Endometrial microvascular endothelial cells (primary cell): ENCODE results near the gene SLC6A19. TPM values are rescaled to one million over a fixed set of nuclear protein-coding genes. Genes with fewer than 3 reads are reported as not detected.

Experiments used
- in situ Hi-C: cut with HindIII; loops from 2 replicates; pipeline ENCODE4 v1.10.0; 2017; ENCODE audit warnings: low sequenced_read_pairs, low pct_unique_long_range_greater_than_20kb; ENCODE audit errors: inconsistent ontology term
- total RNA-seq: library from RNA; depleted of rRNA; stranded (reverse); fragments of >200 nt; gene quantifications from one replicate; pipeline ENCODE4 v1.2.3, GENCODE V29; 2015; ENCODE audit errors: inconsistent ontology term

Gene SLC6A19
- total RNA-seq, 1 donor from 2014 or later: not detected

DNA sequence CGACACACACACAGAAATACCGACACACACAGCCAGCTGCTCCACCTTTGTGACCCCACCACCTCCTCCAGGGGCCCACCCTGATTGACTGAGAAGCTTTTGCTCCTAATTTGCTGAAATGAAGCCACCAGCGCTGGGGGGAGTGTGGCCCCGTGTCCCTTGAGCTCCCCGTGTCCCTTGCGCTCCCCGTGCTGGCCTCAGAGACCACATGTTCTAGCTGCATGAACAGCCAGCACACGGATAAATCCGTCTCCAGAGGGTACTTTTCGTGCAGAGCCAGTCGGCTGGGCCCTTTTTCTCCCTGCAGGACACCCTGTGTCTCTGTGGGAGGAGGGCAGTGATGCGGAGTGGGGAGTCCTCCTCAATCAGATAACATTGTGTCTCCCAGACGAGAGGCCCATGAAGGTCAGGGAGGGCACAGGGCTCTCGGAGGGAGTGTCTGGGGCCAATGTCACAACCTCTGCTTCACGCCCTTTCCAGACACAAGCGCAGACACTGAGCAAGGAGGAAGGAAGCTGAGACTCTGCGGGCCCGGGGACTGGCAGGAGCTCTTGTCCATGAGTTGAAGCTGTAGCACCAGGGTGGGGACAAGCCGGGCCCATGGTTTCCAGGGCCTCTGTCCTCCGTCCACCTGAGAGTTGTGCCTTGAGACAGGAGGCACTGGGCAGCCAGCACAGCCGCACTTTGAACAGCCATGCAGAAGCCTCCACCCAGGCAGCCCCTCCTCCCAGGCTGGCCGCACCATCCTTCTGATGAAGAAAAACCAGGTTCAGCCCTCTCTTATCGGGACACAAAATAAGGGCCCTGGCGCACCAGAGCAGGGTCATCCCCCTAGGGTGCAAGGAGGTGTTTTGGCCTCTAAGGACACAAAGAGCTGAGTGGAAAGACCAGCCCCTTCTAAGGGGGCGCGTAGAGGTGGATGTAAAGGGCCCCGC lies 36.4 kb upstream of the SLC6A19 start:
- in situ Hi-C loops: no loop called here

DNA sequence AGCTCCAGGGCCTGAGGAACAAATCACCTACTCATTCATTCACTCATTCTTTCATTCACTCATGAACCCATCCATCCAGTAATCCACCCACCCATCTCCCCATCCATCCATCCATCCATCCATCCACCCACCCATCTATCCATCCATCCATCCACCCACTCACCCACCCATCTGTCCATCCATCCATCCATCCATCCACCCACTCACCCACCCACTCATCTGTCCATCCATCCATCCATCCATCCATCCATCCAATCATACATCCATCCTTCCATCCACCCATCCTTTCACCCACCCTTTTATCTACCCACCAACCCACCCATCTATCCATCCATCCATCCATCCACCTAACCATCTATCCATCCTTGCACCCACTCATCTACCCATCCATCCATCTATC lies 35.5 kb upstream of the SLC6A19 start:
- in situ Hi-C loops: no loop called here

DNA sequence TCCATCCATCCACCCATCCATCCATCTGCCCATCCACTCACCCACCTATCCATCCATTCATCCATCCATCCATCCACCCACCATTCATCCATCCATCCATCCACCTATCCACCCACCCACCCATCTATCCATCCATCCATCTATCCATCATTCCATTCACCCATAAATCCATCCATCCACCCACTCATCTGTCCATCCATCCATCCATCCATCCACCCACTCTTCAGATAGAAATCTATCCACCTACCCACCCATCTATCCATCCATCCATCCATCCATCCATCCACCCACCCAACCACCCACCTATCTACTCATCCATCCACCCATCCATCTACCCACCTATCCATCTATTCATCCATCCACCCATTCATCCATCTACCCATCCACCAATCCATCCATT lies 35.0 kb upstream of the SLC6A19 start:
- in situ Hi-C loops: no loop called here

DNA sequence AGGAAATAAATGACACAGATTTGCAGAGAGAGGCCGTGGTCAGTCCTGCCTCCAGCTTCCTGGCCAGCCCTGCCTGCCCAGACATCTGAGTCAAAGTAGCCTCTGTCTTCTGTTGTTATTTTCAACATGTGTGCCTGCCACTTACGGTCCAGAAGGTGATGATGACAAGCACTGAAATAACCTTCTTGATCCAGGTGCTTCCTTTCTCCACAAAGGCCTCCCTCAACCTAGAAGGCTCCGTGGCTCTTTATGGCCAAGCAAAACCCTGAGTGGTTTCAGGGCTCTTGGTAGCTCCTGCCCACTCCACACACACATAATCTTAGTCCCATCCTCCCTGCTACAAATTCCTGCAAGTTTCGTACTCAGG lies 34.1 kb upstream of the SLC6A19 start:
- in situ Hi-C loops: no loop called here

DNA sequence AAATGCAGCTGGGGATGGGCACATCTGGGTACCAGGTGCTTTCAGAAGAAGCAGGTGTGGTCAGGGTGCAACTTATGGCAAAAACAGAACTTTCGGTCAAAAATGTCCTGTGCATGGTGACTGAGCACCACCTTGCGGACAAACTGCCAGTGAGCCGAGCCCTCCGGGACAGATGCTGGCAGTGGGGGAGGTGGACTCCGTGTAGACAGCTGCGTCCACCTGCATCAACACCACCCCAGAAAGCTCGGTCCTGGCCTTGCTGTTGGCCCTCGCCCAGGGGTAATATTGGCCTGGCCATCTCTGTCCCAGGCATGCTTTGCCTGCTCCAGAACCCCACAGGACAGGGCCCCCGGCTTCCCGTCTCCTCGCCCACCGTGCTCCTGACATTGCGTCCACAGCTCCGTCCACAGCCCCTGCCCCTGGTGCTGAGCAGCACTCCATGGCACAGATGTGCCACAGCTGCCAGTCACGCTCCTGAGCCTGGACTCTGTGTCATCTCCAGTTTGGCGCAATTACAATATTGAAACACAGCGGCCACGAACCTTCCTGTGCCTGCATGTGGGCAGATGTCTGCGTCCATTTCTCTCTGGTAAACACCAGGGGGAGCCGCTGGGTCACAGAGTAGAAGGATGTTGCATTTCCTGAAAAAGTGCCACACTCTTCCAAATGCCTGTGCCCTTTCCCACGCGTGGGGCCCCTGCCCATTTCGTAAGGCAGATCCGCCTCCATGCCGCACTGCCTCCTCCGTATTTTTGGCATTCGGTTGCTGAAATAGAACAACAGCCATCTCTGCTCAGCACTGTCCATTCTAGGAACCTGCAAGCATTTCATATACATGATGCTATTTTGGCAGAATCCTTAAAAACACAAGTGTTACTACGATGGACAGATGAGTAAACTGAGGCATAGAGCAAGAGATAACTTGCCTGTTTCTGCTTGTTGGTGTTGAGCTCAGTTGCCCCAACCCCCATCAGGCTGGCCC lies 33.4 kb upstream of the SLC6A19 start:
- in situ Hi-C loops: no loop called here

DNA sequence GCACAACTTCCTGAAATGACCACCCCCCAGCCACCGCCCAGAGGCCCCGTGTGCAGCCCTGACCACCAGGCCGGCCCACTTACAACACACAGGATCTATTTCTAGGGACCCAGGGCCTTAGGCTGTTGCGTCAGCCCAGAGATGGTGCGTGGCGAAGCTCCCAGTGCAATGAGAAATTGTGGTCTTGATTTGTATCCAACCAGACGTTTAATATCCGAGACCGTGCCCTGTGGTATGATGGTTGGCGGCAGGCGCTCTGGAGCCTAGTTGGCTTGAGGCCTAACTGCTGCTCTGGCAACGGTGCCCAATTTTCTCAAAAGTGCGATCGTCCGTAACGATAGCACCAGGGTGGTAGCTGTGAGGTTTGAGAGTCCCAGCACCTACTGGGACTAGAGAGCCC lies 32.6 kb upstream of the SLC6A19 start:
- in situ Hi-C loops: no loop called here

DNA sequence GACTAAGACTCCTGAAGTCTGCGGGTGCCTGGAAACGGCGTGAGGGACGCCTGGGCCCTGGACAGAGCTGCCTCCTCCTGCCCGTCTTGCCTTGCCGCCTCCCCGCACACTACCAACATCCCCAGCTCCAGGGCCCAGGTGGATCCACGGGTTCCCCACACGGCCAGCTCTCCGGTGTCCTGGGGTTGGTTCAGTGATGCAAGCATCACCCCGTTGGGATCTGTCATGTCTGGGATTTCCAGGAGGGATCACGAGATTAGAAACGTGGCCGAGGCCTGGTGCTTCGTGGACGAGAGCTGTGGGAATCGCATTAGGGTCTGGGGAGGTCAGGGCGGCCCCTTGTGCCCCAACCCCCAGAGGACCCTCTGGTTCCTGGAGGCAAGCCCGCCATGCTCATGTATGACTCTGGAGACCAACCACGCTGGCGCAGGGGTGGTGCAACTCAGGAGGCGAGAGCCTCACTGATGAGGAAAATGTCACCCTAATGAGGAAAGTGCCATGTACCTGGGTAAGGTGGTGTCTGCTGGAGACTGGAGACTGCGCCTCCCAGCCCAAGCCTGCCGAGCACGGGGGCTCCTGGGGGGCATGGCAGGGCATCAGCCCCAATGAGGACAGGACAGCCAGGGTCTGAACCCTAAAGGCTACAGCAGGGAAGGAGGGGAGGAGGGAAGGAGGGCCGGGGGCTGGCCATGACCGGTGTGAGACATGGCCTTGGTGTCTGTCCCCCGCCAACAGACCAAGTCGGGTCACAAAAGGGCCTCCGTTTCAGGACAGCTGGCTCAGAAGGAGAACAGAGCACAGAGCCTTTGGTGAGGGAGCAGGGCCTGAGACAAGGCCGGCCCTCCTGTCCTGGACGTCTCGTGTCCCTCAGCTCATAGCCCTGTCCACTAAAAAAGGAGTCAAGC lies 31.9 kb upstream of the SLC6A19 start:
- in situ Hi-C loops: no loop called here

DNA sequence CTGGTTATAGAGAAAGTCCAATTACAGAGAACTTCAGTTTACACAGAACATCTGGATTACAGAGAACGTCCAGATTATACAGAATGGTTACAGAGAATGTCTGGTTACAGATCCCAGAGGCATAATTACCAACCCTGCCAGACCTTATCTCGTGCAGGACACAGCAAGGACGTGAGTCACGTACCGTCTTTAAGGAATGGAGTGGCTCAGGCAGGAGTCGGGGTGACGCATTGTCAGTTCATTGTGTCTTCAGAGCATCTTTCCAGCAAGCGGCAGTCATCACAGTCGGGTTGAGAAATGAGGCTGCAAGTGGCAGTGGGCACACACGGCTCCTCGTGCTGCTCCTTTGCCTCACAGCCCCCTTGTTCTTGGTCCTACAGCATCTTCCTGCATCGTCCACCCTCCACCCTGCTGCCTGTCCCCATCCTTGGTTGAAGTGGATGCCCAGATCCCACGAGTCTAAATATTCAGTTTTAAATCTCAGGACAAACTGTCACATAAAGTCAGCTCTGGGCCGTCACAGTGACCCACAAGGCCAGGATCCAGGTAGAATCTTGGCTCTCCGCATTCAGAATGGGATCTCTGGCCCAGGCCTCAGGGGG lies 30.0 kb upstream of the SLC6A19 start:
- in situ Hi-C loops: no loop called here

DNA sequence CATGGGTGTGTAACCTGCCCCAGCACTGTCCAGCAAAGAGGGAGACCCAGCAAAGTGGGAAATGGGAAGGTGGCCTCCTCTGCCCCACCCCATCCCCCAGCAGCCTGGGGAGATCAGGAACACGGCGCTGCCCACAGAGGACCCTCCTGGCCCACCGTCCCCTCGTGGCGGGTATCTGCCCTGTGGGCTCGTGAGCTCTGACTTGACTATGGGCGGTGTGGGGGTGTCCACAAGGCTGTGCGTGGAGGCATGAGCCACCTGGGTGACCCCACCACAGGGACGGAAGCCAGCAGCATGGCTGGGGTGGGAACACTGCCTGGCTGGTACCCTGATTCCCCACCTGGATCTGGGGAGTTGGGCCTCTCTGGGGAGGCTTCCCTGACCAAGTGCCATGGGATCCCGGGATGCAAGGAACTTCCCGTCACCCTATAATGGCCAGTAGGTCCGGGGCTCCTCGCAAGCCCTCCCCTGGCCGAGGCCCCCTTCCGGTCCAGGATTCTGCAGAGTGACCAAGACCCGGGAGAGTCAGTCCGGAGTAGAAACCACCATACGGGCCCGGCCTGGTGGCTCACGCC lies 29.3 kb upstream of the SLC6A19 start:
- in situ Hi-C loops: no loop called here

DNA sequence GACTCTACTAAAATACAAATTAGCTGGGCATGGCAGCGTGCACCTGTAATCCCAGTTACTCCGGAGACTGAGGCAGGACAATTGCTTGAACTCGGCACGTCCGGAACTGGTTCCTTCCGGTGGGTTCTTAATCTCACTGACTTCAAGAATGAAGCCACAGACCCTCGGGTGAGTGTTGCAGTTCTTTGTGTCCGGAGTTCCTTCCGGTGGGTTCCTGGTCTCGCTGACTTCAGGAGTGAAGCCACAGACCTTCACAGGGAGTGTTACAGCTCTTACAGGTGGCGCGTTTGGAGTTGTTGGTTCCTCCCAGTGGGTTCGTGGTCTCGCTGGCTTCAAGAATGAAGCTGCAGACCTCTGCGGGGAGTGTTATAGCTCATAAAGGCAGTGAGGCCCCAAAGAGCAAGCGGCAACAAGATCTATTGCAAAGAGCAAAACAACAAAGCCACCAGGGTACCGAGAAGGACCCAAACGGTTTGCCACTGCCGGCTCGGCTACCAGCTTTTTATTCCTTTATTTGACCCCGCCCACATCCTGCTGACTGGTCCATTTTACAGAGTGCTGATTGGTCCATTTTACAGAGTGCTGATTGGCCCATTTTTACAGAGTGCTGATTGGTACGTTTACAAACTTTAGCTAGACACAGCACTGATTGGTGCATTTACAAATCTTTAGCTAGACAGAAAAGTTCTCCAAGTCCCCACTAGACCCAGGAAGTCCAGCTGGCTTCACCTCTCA lies 28.6 kb upstream of the SLC6A19 start:
- in situ Hi-C loops: no loop called here

DNA sequence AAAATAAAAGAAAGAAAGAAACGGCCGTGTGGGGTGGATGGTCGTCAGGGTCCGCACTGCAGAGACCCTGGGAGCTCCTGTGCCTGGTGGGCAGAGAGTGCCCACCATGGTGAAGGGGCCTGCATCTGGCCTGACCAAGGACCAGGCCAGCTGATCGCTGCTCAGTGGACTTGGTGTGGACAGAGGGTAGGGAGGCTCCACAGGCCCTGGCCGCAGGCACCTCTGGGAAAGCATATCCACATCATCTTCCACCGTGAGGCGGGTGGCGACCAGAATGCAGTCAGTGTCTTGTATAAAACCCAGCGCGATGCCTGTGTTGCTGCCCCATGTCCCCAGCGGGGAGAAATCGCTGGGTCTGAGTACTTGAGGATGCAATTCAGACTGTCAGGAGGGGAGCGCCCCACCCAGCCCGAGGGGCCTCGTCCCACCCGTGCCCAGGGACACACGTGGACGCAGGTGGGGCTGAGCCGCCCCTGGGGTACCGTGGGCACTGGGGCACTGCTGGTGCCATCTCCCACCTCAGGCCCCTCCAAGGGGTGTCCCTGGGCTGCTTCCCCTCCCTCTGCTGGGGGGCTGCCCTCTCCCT lies 27.8 kb upstream of the SLC6A19 start:
- in situ Hi-C loops: no loop called here

DNA sequence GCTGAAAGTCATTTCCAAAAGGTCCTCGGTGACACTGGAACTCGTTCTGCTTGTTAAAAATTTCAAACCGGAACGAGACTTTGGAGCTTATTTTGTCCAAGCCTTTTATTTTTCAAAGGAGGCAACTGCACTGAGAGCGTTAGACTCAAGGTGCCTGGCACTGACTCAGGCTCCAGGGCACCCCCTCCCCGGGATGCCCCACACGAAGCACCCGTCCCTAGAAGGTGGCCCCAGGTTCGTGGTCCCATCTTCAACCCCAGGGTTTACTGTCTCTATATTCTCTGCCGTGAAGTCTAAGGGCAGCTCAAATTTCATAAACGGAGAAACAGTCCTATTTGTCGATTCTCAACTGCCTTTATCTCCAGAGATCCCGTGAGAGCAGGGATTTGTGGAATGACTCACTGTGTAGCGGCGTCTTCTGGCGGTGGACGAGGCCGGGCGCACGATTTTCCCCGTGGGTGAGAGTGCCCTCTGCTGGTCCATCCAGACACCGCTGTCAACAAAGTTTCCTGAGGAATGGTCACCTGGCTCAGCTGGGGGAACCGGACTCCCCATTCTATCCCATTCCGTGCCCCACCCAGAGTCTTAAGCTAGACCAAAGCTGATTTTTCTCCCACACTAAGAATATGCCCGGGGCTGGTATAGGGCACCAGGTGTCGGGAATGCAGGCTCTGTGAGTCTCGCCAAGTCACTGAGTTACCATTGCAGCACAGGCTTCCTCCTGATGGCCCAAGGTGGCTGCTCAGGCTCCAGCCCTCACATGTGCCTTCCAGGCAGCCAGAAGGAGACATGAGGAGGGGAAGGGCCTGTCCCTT lies 27.1 kb upstream of the SLC6A19 start:
- in situ Hi-C loops: no loop called here

DNA sequence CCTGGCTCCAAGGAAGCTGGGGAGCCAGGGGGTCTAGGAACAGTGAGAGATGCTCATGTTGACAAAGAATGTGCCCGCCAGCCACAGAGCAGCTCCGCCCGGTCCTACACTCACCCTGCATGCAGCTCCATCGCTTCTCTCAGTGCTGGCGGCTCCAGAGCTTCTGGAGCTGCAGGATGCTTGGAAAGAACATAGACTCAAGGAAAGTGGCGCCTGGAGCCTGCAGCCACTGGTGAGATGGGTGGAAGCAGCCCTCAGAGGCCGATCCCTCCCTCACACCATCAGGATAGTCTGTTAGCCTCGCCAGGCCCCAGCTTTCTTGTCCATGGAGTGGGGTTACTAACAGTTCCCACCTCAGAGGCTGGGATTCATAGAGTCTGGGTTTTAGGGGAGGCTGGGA lies 26.4 kb upstream of the SLC6A19 start:
- in situ Hi-C loops: no loop called here

DNA sequence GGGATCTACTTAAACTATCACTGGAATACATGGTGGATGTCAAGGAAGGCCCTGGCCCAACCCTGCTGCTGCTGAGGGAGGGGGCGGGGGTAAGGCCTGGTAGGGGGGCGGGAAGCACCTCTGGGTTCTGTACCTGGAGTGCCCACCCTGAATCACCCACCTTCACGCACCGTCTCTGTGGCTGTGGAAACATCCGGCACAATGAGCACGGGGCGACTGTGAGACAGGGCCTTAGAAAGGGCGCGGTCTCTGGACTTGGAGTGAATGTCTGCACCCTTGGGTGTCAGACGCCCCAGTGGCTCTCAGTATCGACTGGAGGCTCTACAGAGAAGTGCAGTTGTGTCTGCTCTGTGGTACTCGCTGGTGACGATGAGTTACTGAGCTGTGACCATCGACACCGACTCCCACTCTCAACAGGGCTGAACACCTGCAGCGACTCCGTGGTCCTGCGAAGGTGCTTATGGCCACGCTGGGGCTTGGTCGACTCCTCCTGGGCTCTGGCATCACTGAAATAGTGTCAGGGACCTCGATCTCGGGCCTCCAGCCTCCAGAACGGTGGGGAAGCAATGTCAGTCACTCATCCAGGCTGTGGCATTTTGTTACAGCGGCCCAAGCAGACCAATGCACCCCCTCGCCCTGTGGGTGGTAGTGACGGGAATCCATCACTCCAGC lies 25.5 kb upstream of the SLC6A19 start:
- in situ Hi-C loops: no loop called here

DNA sequence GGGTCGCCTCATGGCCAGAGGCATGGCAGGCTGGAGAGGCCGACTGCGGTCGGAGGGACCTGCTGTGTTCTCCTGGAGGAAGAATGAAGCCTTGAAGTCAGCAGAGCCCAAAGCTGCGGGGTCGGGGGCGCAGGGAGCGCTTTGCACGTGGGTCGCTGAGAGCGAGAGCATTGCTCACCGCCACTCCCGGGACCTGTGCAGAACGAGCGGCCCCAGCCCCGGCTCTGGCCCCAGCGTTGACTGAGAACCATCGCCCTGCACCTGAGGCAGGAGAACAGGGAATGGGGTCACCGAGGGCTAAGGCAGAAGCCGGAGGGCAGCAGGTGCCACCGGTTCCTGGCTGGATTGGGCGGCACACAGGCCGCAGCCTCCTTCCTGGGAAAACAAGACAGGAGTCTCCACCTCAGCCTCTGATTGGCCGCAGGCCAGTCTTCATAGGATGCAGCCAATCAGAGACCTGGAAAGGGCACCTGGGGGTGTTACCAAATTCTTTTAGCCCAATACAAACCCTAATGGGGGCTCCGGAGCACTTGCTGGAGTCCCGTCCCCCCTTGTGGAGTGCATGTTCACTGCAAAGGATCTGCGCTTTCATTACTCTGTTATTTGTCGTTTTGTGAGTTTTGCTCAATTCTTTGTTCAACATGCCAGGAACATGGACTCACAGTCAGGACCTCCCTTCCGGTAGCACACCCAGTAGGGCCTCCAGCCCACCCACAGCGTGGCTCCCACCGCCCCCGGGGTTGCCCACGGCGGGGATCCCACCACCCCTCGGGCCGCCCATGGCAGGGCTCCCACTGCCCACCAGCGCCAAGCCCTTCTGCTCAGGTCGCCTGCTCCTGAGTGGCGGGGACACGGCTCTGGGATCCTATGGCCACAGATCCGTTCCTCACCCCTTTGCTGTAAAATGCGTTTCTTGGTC lies 24.7 kb upstream of the SLC6A19 start:
- in situ Hi-C loops: no loop called here
